SK-N-SH (cell line): ENCODE data around the gene SDSL.

Experiments used
- EP300 ChIP-seq, 2 experiments: IDR thresholded peaks; 2 replicates each; pipeline versions ENCODE4 v1.4.0 to v1.6.1; 2012; ENCODE audit warnings: borderline replicate concordance in 1 of 2, low read depth in 1 of 2, low read length in 1 of 2
- EZH2phosphoT487 ChIP-seq: fragments of 200-600 bp; sonication (generic); IDR thresholded peaks from 2 replicates; pipeline ENCODE4 v1.6.1; 2017; ENCODE audit warnings: low read depth, mixed run types, mild to moderate bottlenecking, antibody characterized with exemption, moderate library complexity, borderline replicate concordance
- GABPA ChIP-seq: IDR thresholded peaks from 2 replicates; pipeline ENCODE4 v1.4.0; 2012; ENCODE audit warnings: low read depth, mild to moderate bottlenecking
- MAX ChIP-seq: IDR thresholded peaks from 2 replicates; pipeline ENCODE4 v1.4.0; 2012; ENCODE audit warnings: low read depth
- MEF2A ChIP-seq: IDR thresholded peaks from 2 replicates; pipeline ENCODE4 v1.4.0; 2012; ENCODE audit warnings: low read depth, borderline replicate concordance
- NRF1 ChIP-seq: IDR thresholded peaks from 2 replicates; pipeline ENCODE4 v1.6.1; 2012; ENCODE audit warnings: low read depth, mild to moderate bottlenecking, low read length
- POLR2AphosphoS5 ChIP-seq: IDR thresholded peaks from 2 replicates; pipeline ENCODE4 v1.6.1; 2012; ENCODE audit warnings: low read depth, low read length
- RAD21 ChIP-seq: IDR thresholded peaks from 2 replicates; pipeline ENCODE4 v1.6.1; 2012; ENCODE audit warnings: mild to moderate bottlenecking, low read length
- USF1 ChIP-seq: IDR thresholded peaks from 2 replicates; pipeline ENCODE4 v1.4.0; 2012; ENCODE audit warnings: low read depth, borderline replicate concordance
- ZBTB33 ChIP-seq: IDR thresholded peaks from 2 replicates; pipeline ENCODE4 v1.4.0; 2012; ENCODE audit warnings: low read depth, borderline replicate concordance
- TF ChIP-seq, protein P1 (sequence below): fragments of 200-600 bp; sonication (generic); IDR thresholded peaks from 2 replicates; pipeline ENCODE4 v1.6.1; 2017; ENCODE audit warnings: antibody characterized with exemption, mild to moderate bottlenecking, moderate library complexity
- TF ChIP-seq, protein P2 (sequence below): IDR thresholded peaks from 2 replicates; pipeline ENCODE4 v1.6.1; 2012; ENCODE audit warnings: mild to moderate bottlenecking, low read depth, low read length, moderate library complexity

DNA sequence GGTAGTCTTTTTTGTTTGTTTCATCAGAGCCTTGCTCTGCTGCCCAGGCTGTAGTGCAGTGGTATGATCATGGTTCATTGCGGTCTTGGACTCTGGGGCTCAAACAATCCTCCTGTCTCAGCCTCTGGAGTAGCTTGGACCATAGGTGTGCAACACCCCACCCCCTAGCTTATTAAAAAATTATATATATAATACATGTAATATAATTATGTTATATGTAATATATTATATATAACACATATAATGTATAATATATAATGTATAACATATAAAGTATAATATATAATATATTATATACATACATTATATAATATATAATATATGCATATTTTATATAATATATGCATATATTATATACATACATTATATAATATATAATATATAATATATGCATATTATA is 27.7 kb downstream of the SDSL start:
- TF ChIP-seq, protein P1, sequence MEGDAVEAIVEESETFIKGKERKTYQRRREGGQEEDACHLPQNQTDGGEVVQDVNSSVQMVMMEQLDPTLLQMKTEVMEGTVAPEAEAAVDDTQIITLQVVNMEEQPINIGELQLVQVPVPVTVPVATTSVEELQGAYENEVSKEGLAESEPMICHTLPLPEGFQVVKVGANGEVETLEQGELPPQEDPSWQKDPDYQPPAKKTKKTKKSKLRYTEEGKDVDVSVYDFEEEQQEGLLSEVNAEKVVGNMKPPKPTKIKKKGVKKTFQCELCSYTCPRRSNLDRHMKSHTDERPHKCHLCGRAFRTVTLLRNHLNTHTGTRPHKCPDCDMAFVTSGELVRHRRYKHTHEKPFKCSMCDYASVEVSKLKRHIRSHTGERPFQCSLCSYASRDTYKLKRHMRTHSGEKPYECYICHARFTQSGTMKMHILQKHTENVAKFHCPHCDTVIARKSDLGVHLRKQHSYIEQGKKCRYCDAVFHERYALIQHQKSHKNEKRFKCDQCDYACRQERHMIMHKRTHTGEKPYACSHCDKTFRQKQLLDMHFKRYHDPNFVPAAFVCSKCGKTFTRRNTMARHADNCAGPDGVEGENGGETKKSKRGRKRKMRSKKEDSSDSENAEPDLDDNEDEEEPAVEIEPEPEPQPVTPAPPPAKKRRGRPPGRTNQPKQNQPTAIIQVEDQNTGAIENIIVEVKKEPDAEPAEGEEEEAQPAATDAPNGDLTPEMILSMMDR: no peak
- no peak for TF ChIP-seq MEF2A
- no peak for TF ChIP-seq RAD21
- TF ChIP-seq USF1: no peak
- TF ChIP-seq ZBTB33: no peak
- TF ChIP-seq NRF1: no peak
- TF ChIP-seq EP300 (IDR thresholded peaks at IDR 0.05; ENCODE audit: borderline replicate concordance in 1 of 2, low read depth in 1 of 2, low read length in 1 of 2): no peak
- TF ChIP-seq, protein P2, sequence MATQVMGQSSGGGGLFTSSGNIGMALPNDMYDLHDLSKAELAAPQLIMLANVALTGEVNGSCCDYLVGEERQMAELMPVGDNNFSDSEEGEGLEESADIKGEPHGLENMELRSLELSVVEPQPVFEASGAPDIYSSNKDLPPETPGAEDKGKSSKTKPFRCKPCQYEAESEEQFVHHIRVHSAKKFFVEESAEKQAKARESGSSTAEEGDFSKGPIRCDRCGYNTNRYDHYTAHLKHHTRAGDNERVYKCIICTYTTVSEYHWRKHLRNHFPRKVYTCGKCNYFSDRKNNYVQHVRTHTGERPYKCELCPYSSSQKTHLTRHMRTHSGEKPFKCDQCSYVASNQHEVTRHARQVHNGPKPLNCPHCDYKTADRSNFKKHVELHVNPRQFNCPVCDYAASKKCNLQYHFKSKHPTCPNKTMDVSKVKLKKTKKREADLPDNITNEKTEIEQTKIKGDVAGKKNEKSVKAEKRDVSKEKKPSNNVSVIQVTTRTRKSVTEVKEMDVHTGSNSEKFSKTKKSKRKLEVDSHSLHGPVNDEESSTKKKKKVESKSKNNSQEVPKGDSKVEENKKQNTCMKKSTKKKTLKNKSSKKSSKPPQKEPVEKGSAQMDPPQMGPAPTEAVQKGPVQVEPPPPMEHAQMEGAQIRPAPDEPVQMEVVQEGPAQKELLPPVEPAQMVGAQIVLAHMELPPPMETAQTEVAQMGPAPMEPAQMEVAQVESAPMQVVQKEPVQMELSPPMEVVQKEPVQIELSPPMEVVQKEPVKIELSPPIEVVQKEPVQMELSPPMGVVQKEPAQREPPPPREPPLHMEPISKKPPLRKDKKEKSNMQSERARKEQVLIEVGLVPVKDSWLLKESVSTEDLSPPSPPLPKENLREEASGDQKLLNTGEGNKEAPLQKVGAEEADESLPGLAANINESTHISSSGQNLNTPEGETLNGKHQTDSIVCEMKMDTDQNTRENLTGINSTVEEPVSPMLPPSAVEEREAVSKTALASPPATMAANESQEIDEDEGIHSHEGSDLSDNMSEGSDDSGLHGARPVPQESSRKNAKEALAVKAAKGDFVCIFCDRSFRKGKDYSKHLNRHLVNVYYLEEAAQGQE: no peak
- no peak for TF ChIP-seq POLR2AphosphoS5
- no peak for TF ChIP-seq MAX
- no peak for TF ChIP-seq EZH2phosphoT487
- TF ChIP-seq GABPA: no peak
